SK-N-SH treated with all-trans-retinoic acid at 6 μM for 48 hours (cell line): ENCODE results near the gene ANKS1A.

Experiments used
- BACH2 ChIP-seq: fragments of 250-450 bp; sonication (Bioruptor Pico); IDR thresholded peaks from 2 replicates; pipeline ENCODE4 v1.9.0; 2021; ENCODE audit warnings: mild to moderate bottlenecking, borderline replicate concordance
- PPARA ChIP-seq: fragments of 250-450 bp; sonication (Bioruptor Pico); IDR thresholded peaks from 2 replicates; pipeline ENCODE4 v1.5.0; 2020; ENCODE audit warnings: mild to moderate bottlenecking, borderline replicate concordance
- ZFP3 ChIP-seq: fragments of 250-450 bp; sonication (Bioruptor Pico); IDR thresholded peaks from 2 replicates; pipeline ENCODE4 v1.5.0; 2020; ENCODE audit warnings: mild to moderate bottlenecking, moderate library complexity
- ZFP30 ChIP-seq: fragments of 450-650 bp; formaldehyde crosslinking; IDR thresholded peaks from 2 replicates; pipeline ENCODE4 v1.5.0; 2022; ENCODE audit warnings: mild to moderate bottlenecking, moderate library complexity

- TF ChIP-seq BACH2 (CRISPR knock-in tag) = no peak
- TF ChIP-seq PPARA = no peak
- no peak for TF ChIP-seq ZFP30 (CRISPR knock-in tag)
- TF ChIP-seq ZFP3 (CRISPR knock-in tag) = no peak
Observed at GRCh38 chr6:35018182-35018519, 129.1 kb downstream of the ANKS1A start.
